H9 (cell line): ENCODE results near the gene RRP15. TPM values are rescaled to one million over a fixed set of nuclear protein-coding genes. Genes with fewer than 3 reads are reported as not detected.

Experiments used
- DNase-seq: peaks from one replicate; pipeline ENCODE4 v3.0.0-alpha.2; 2017
- H2AFZ ChIP-seq: one replicate; pipeline ENCODE4 v1.6.1; 2013; ENCODE audit warnings: mild to moderate bottlenecking, low read length, control low read depth, moderate library complexity
- H2AK5ac ChIP-seq: 2 replicates; pipeline ENCODE4 v1.6.1; 2013; ENCODE audit warnings: low read length, control low read depth, mixed read lengths; ENCODE audit not compliant: insufficient read length
- H2BK120ac ChIP-seq: one replicate; pipeline ENCODE4 v1.6.1; 2013; ENCODE audit warnings: low read depth, mild to moderate bottlenecking, low read length, control low read depth, inconsistent platforms; ENCODE audit not compliant: poor library complexity, severe bottlenecking
- H2BK12ac ChIP-seq: 2 replicates; pipeline ENCODE4 v1.6.1; 2013; ENCODE audit warnings: low read length, control low read depth, mixed read lengths, low read depth; ENCODE audit not compliant: insufficient read length
- H2BK15ac ChIP-seq: 2 replicates; pipeline ENCODE4 v1.6.1; 2013; ENCODE audit warnings: low read depth, low read length, control low read depth
- H2BK20ac ChIP-seq: one replicate; pipeline ENCODE4 v1.6.1; 2013; ENCODE audit warnings: low read depth, mild to moderate bottlenecking, low read length, control low read depth, inconsistent platforms; ENCODE audit not compliant: poor library complexity, severe bottlenecking
- H2BK5ac ChIP-seq: 2 replicates; pipeline ENCODE4 v1.6.1; 2013; ENCODE audit warnings: low read length, control low read depth, mixed read lengths; ENCODE audit not compliant: insufficient read length
- H3K14ac ChIP-seq: 2 replicates; pipeline ENCODE4 v1.6.1; 2013; ENCODE audit warnings: low read length, control low read depth; ENCODE audit not compliant: insufficient read depth
- H3K18ac ChIP-seq: 2 replicates; pipeline ENCODE4 v1.6.1; 2013; ENCODE audit warnings: low read depth, mild to moderate bottlenecking, mixed read lengths, low read length, control low read depth; ENCODE audit not compliant: insufficient read length
- H3K23ac ChIP-seq: 2 replicates; pipeline ENCODE4 v1.6.1; 2013; ENCODE audit warnings: low read length, control low read depth, mixed read lengths, low read depth; ENCODE audit not compliant: insufficient read length
- H3K23me2 ChIP-seq: 2 replicates; pipeline ENCODE4 v1.6.1; 2013; ENCODE audit warnings: low read depth, mild to moderate bottlenecking, mixed read lengths, low read length, control low read depth; ENCODE audit not compliant: insufficient read length, poor library complexity, severe bottlenecking
- H3K27ac ChIP-seq: 2 replicates; pipeline ENCODE4 v1.5.1; 2013; ENCODE audit warnings: low read length, control low read depth, mixed read lengths, low read depth; ENCODE audit not compliant: insufficient read length
- H3K27me3 ChIP-seq: 2 replicates; pipeline ENCODE4 v1.6.1; 2013; ENCODE audit warnings: low read length, control low read depth, inconsistent platforms; ENCODE audit not compliant: insufficient read depth
- H3K4ac ChIP-seq: 2 replicates; pipeline ENCODE4 v1.6.1; 2013; ENCODE audit warnings: low read depth, mild to moderate bottlenecking, control low read depth, inconsistent platforms, low read length, moderate library complexity
- H3K4me1 ChIP-seq: 2 replicates; pipeline ENCODE4 v1.6.1; 2013; ENCODE audit warnings: low read length, control low read depth, inconsistent platforms; ENCODE audit not compliant: insufficient read depth
- H3K4me2 ChIP-seq: 2 replicates; pipeline ENCODE4 v1.6.1; 2013; ENCODE audit warnings: low read length, control low read depth, mixed read lengths; ENCODE audit not compliant: insufficient read length, insufficient read depth
- H3K56ac ChIP-seq: 2 replicates; pipeline ENCODE4 v1.6.1; 2013; ENCODE audit warnings: low read depth, mild to moderate bottlenecking, mixed read lengths, low read length, control low read depth; ENCODE audit not compliant: insufficient read length
- H3K79me1 ChIP-seq: 2 replicates; pipeline ENCODE4 v1.6.1; 2013; ENCODE audit warnings: low read depth, mild to moderate bottlenecking, moderate library complexity, low read length, control low read depth, inconsistent platforms; ENCODE audit not compliant: insufficient read depth, poor library complexity, severe bottlenecking
- H3K79me2 ChIP-seq: 2 replicates; pipeline ENCODE4 v1.6.1; 2013; ENCODE audit warnings: low read length, control low read depth, inconsistent platforms; ENCODE audit not compliant: insufficient read depth
- H3K9ac ChIP-seq: 2 replicates; pipeline ENCODE4 v1.6.1; 2013; ENCODE audit warnings: low read length, control low read depth, mixed read lengths; ENCODE audit not compliant: insufficient read length; ENCODE audit errors: extremely low read depth
- H3K9me3 ChIP-seq: one replicate; pipeline ENCODE4 v1.6.1; 2013; ENCODE audit warnings: low read depth, low read length, inconsistent platforms; ENCODE audit not compliant: control insufficient read depth
- H3T11ph ChIP-seq: one replicate; pipeline ENCODE4 v1.6.1; 2013; ENCODE audit warnings: mild to moderate bottlenecking, low read length, control low read depth, inconsistent platforms
- H4K20me1 ChIP-seq: one replicate; pipeline ENCODE4 v1.6.1; 2013; ENCODE audit not compliant: control insufficient read depth, insufficient read length, insufficient read depth
- H4K5ac ChIP-seq: 2 replicates; pipeline ENCODE4 v1.6.1; 2013; ENCODE audit warnings: low read depth, mild to moderate bottlenecking, mixed read lengths, low read length, control low read depth; ENCODE audit not compliant: insufficient read length
- H4K8ac ChIP-seq: replicated peaks from 2 replicates; pipeline ENCODE4 v1.6.1; 2013; ENCODE audit warnings: low read length, control low read depth, mixed read lengths, low read depth; ENCODE audit not compliant: insufficient read length
- H4K91ac ChIP-seq: 2 replicates; pipeline ENCODE4 v1.6.1; 2013; ENCODE audit warnings: low read depth, mild to moderate bottlenecking, moderate library complexity, mixed read lengths, low read length, control low read depth; ENCODE audit not compliant: insufficient read length
- H3K27ac Mint-ChIP-seq, 3 experiments: 2 replicates in 2 of 3; 3 replicates in 1 of 3; pipeline ENCODE4 v1.8.0; 2020 to 2021; ENCODE audit warnings: mixed read lengths in 3 of 3, mild to moderate bottlenecking in 1 of 3, moderate library complexity in 1 of 3
- H3K27me3 Mint-ChIP-seq: 2 replicates; pipeline ENCODE4 v1.8.0; 2021; ENCODE audit warnings: low read depth, mild to moderate bottlenecking, moderate library complexity, mixed read lengths
- H3K36me3 Mint-ChIP-seq, 3 experiments: 2 replicates in 2 of 3; 3 replicates in 1 of 3; pipeline ENCODE4 v1.8.0; 2020 to 2021; ENCODE audit warnings: low read depth in 3 of 3, mixed read lengths in 3 of 3; ENCODE audit not compliant: insufficient read depth in 1 of 3
- H3K4me1 Mint-ChIP-seq, 2 experiments: 2 replicates each; pipeline ENCODE4 v1.8.0; 2020; ENCODE audit warnings: mixed read lengths in 2 of 2
- H3K4me3 Mint-ChIP-seq, 2 experiments: 2 replicates in 1 of 2; 3 replicates in 1 of 2; pipeline ENCODE4 v1.8.0; 2020 to 2021; ENCODE audit warnings: mild to moderate bottlenecking in 2 of 2, mixed read lengths in 2 of 2, moderate library complexity in 1 of 2
- H3K9me3 Mint-ChIP-seq, 2 experiments: 2 replicates in 1 of 2; 3 replicates in 1 of 2; pipeline ENCODE4 v1.8.0; 2020; ENCODE audit warnings: mild to moderate bottlenecking in 2 of 2, mixed read lengths in 2 of 2, moderate library complexity in 1 of 2
- CTCF ChIP-seq: fragments of 200-600 bp; sonication (generic); conservative IDR thresholded peaks from 3 replicates; pipeline ENCODE4 v1.8.0; 2021; ENCODE audit warnings: antibody characterized with exemption, mild to moderate bottlenecking
- WGBS: extraction: QIAGEN DNeasy Blood & Tissue Kit; methylation state at CpG from one replicate; pipeline ENCODE4 v1.1.7; 2013; ENCODE audit warnings: missing lambda C conversion rate, low lambda C conversion rate, mixed read lengths; ENCODE audit not compliant: insufficient read length; ENCODE audit errors: extremely low coverage; 5-methylcytosine and 5-hydroxymethylcytosine counted together
- total RNA-seq: library from RNA; stranded (reverse); gene quantifications from 2 replicates; pipeline ENCODE4 v1.2.1, GENCODE V29; 2021

RRP15 gene
- total RNA-seq, 1 experiment from 2014 or later: 48.7 TPM

- no peak overlapping the region for H3K4me3 Mint-ChIP-seq
- WGBS: no CpG with 5 or more reads among the region's 2 CpGs
Measured at GRCh38 chr1:218257971-218258370, 27.1 kb upstream of the RRP15 start.

More at GRCh38 chr1:218257971-218258370, 27.1 kb upstream of the RRP15 start:
- no peak overlapping the region for H3K4ac ChIP-seq
- no peak overlapping the region for H3K14ac ChIP-seq
- no peaks in the 10 kb centered on the region for H3K9me3 ChIP-seq
- H2AK5ac ChIP-seq: no peak overlapping the region
- Mint-ChIP-seq H3K4me1 (peaks cover 13 to 18% of the 10 kb centered on the region in 2 experiments), H3K27me3 (no peaks in the 10 kb centered on the region), H3K27ac (no peak overlapping the region), H3K9me3 (no peaks in the 10 kb centered on the region), H3K36me3 (no peaks in the 10 kb centered on the region)
- H3K56ac ChIP-seq: no peak overlapping the region
- H3K79me1 ChIP-seq: no peaks in the 10 kb centered on the region
- H3K79me2 ChIP-seq: no peaks in the 10 kb centered on the region
- no peak overlapping the region for H4K8ac ChIP-seq
- no peak overlapping the region for H2BK120ac ChIP-seq
- H3K27me3 ChIP-seq: no peaks in the 10 kb centered on the region
- H2BK15ac ChIP-seq: no peak overlapping the region
- no peak overlapping the region for H3K9ac ChIP-seq
- no peak overlapping the region for H3K18ac ChIP-seq
- H4K20me1 ChIP-seq: no peaks in the 10 kb centered on the region
- no peaks in the 10 kb centered on the region for H3K4me1 ChIP-seq
- no peak overlapping the region for H2BK5ac ChIP-seq
- H3T11ph ChIP-seq: no peak overlapping the region
- H4K91ac ChIP-seq: no peak overlapping the region
- H3K23ac ChIP-seq: no peak overlapping the region
- no peak overlapping the region for H4K5ac ChIP-seq
- H3K23me2 ChIP-seq: no peaks in the 10 kb centered on the region
- H2BK12ac ChIP-seq: no peak overlapping the region
- TF ChIP-seq CTCF: no peak
- H2BK20ac ChIP-seq: no peak overlapping the region
- no peak overlapping the region for H3K4me2 ChIP-seq
- no peak overlapping the region for H2AFZ ChIP-seq
- H3K27ac ChIP-seq: no peak overlapping the region
- no peak for DNase-seq
